H1 (cell line): ENCODE measurements around the gene LAD1. TPM values are rescaled to one million over a fixed set of nuclear protein-coding genes. Genes with fewer than 3 reads are reported as not detected.

Experiments
- CTCF ChIA-PET: fragments of 300-600 bp; sonication (Branson Sonifier 250); formaldehyde crosslinking; loops from one replicate; lab custom pipeline; 2021; ENCODE audit not compliant: partially characterized antibody; lab: Charles Lee
- POLR2A ChIA-PET: fragments of 300-600 bp; sonication (Branson Sonifier 250); formaldehyde crosslinking; loops from one replicate; lab custom pipeline; 2021; ENCODE audit warnings: inconsistent platforms; ENCODE audit not compliant: partially characterized antibody; lab: Charles Lee
- DNase-seq, 2 experiments: peaks; one replicate each; pipeline versions ENCODE4 v3.0.0 to v3.0.0-alpha.2; 2010 to 2022; ENCODE audit warnings: low spot score in 2 of 2, low read depth in 1 of 2, mixed read lengths in 1 of 2
- FAIRE-seq: peaks from 2 replicates; lab custom pipeline; 2011; peaks lifted over from hg19 to GRCh38; lab: Jason Lieb, UNC
- H2AFZ ChIP-seq: 2 replicates; pipeline ENCODE4 v1.8.1; 2012; ENCODE audit warnings: low read length, inconsistent platforms
- H2AK5ac ChIP-seq: 2 replicates; pipeline ENCODE4 v1.6.1; 2013; ENCODE audit warnings: low read depth, low read length
- H2BK120ac ChIP-seq: replicated peaks from 2 replicates; pipeline ENCODE3; 2013; ENCODE audit warnings: low read depth, low read length, inconsistent platforms
- H2BK12ac ChIP-seq: 2 replicates; pipeline ENCODE4 v1.6.1; 2013; ENCODE audit warnings: low read depth, low read length
- H2BK15ac ChIP-seq: 2 replicates; pipeline ENCODE4 v1.6.1; 2013; ENCODE audit warnings: low read length
- H2BK20ac ChIP-seq: 2 replicates; pipeline ENCODE4 v1.6.1; 2013; ENCODE audit warnings: low read length
- H2BK5ac ChIP-seq: 2 replicates; pipeline ENCODE4 v1.6.1; 2013; ENCODE audit warnings: low read depth, low read length
- H3K14ac ChIP-seq: 2 replicates; pipeline ENCODE4 v1.6.1; 2013; ENCODE audit warnings: inconsistent platforms; ENCODE audit not compliant: insufficient read length
- H3K18ac ChIP-seq: 2 replicates; pipeline ENCODE4 v1.6.1; 2013; ENCODE audit warnings: low read length; ENCODE audit errors: extremely low read depth
- H3K23ac ChIP-seq: 2 replicates; pipeline ENCODE4 v1.6.1; 2013; ENCODE audit warnings: inconsistent platforms; ENCODE audit not compliant: insufficient read length
- H3K23me2 ChIP-seq: 2 replicates; pipeline ENCODE4 v1.6.1; 2013; ENCODE audit warnings: low read depth, low read length
- H3K27ac ChIP-seq: 2 replicates; pipeline ENCODE4 v1.6.1; 2011; ENCODE audit warnings: low read depth, low read length, inconsistent platforms
- H3K27me3 ChIP-seq, 4 experiments: replicated peaks in 1 of 4; 1 replicate in 1 of 4; 2 replicates in 3 of 4; pipeline versions ENCODE4 v1.6.1 to v1.8.1; 2011 to 2013; ENCODE audit warnings: low read length in 3 of 4, mild to moderate bottlenecking in 3 of 4, inconsistent platforms in 2 of 4, mixed read lengths in 2 of 4, moderate library complexity in 1 of 4; ENCODE audit not compliant: control insufficient read depth in 3 of 4, insufficient read depth in 3 of 4; ENCODE audit errors: extremely low read depth in 1 of 4
- H3K36me3 ChIP-seq, 4 experiments: 2 replicates each; pipeline versions ENCODE4 v1.6.1 to v1.8.1; 2011 to 2013; ENCODE audit warnings: mild to moderate bottlenecking in 4 of 4, low read length in 3 of 4, moderate library complexity in 2 of 4, control low read depth in 1 of 4, inconsistent platforms in 1 of 4; ENCODE audit not compliant: insufficient read depth in 4 of 4, control insufficient read depth in 2 of 4
- H3K4ac ChIP-seq: replicated peaks from 2 replicates; pipeline ENCODE3; 2013; ENCODE audit warnings: low read length, low read depth, mixed read lengths, inconsistent platforms; ENCODE audit not compliant: insufficient read length
- H3K4me1 ChIP-seq, 4 experiments: replicated peaks in 1 of 4; 1 replicate in 1 of 4; 2 replicates in 3 of 4; pipeline versions ENCODE4 v1.6.1 to v1.8.1; 2011 to 2013; ENCODE audit warnings: low read length in 3 of 4, inconsistent platforms in 2 of 4, mixed read lengths in 1 of 4; ENCODE audit not compliant: insufficient read depth in 4 of 4, control insufficient read depth in 3 of 4
- H3K4me2 ChIP-seq, 2 experiments: 2 replicates each; pipeline versions ENCODE4 v1.6.1 to v1.8.1; 2011 to 2013; ENCODE audit warnings: low read depth in 2 of 2, low read length in 2 of 2, control low read depth in 1 of 2, inconsistent platforms in 1 of 2, mild to moderate bottlenecking in 1 of 2; ENCODE audit not compliant: insufficient read depth in 1 of 2
- H3K4me3 ChIP-seq, 4 experiments: fragments of 200-600, 300-600 bp in 1 of 4; sonication (generic), shearing (Covaris generic), sonication (Bioruptor Twin) in 1 of 4; 2 replicates each; pipeline versions ENCODE4 v1.5.1 to v1.8.1; 2011 to 2016; ENCODE audit warnings: low read length in 4 of 4, low read depth in 3 of 4, control low read depth in 2 of 4, inconsistent platforms in 2 of 4, mild to moderate bottlenecking in 2 of 4, mixed read lengths in 1 of 4, moderate library complexity in 1 of 4; ENCODE audit not compliant: insufficient read depth in 2 of 4; ENCODE audit errors: extremely low read depth in 1 of 4
- H3K56ac ChIP-seq: replicated peaks from 2 replicates; pipeline ENCODE3; 2013; ENCODE audit warnings: low read depth, mild to moderate bottlenecking, mixed read lengths, low read length, inconsistent platforms; ENCODE audit not compliant: insufficient read length
- H3K79me1 ChIP-seq: 2 replicates; pipeline ENCODE4 v1.6.1; 2013; ENCODE audit warnings: low read depth, low read length, control low read depth
- H3K79me2 ChIP-seq, 2 experiments: 2 replicates each; pipeline versions ENCODE4 v1.6.1 to v1.8.1; 2012 to 2013; ENCODE audit warnings: low read length in 2 of 2, mild to moderate bottlenecking in 2 of 2, inconsistent platforms in 1 of 2; ENCODE audit not compliant: insufficient read depth in 2 of 2, control insufficient read depth in 1 of 2
- H3K9ac ChIP-seq, 4 experiments: replicated peaks in 1 of 4; 1 replicate in 1 of 4; 2 replicates in 3 of 4; pipeline versions ENCODE4 v1.6.1 to v1.8.1; 2011 to 2013; ENCODE audit warnings: low read depth in 3 of 4, low read length in 3 of 4, control low read depth in 2 of 4, mild to moderate bottlenecking in 2 of 4, moderate library complexity in 2 of 4, inconsistent platforms in 1 of 4; ENCODE audit errors: extremely low read depth in 1 of 4
- H3K9me3 ChIP-seq, 2 experiments: 2 replicates each; pipeline versions ENCODE4 v1.6.1 to v1.8.1; 2012 to 2013; ENCODE audit warnings: mild to moderate bottlenecking in 2 of 2, moderate library complexity in 2 of 2, control low read depth in 1 of 2, inconsistent platforms in 1 of 2, low read depth in 1 of 2, low read length in 1 of 2, mixed read lengths in 1 of 2; ENCODE audit not compliant: insufficient read depth in 2 of 2
- H4K20me1 ChIP-seq, 2 experiments: replicated peaks in 1 of 2; 2 replicates each; pipeline versions ENCODE3 to v1.8.1; 2011 to 2013; ENCODE audit warnings: inconsistent platforms in 2 of 2, low read length in 2 of 2, mild to moderate bottlenecking in 1 of 2; ENCODE audit not compliant: insufficient read depth in 2 of 2, control insufficient read depth in 1 of 2
- H4K5ac ChIP-seq: 2 replicates; pipeline ENCODE4 v1.6.1; 2013; ENCODE audit warnings: low read length, low read depth, mixed read lengths, inconsistent platforms; ENCODE audit not compliant: insufficient read length
- H4K8ac ChIP-seq: 2 replicates; pipeline ENCODE4 v1.8.0; 2013; ENCODE audit warnings: mild to moderate bottlenecking, moderate library complexity, low read length, inconsistent platforms; ENCODE audit not compliant: insufficient read depth; ENCODE audit errors: extremely low read depth
- H4K91ac ChIP-seq: replicated peaks from 2 replicates; pipeline ENCODE3; 2013; ENCODE audit warnings: low read length, mixed read lengths, inconsistent platforms; ENCODE audit not compliant: insufficient read length
- CEBPB ChIP-seq: IDR thresholded peaks from 2 replicates; pipeline ENCODE4 v1.6.1; 2012; ENCODE audit warnings: low read depth, low read length
- WGBS, 2 experiments: shearing (Covaris generic) in 1 of 2; methylation state at CpG; one replicate each; pipeline versions ENCODE4 v1.1.6 to v1.1.7; 2013 to 2015; ENCODE audit warnings: low lambda C conversion rate in 2 of 2, mixed read lengths in 2 of 2, inconsistent platforms in 1 of 2, low coverage in 1 of 2, missing lambda C conversion rate in 1 of 2; ENCODE audit not compliant: insufficient replicate concordance in 2 of 2, insufficient coverage in 1 of 2, insufficient read length in 1 of 2; ENCODE audit errors: extremely low coverage in 1 of 2, missing lambda C conversion rate in 1 of 2; 5-methylcytosine and 5-hydroxymethylcytosine counted together
- polyA plus RNA-seq, 7 experiments: library from polyadenylated mRNA; depleted of rRNA in 3 of 7; stranded (reverse) in 5 of 7; unstranded in 2 of 7; fragments of >200 nt in 5 of 7; fragments of 200-250 nt in 2 of 7; gene quantifications; 1 replicate in 5 of 7; 2 replicates in 1 of 7; 4 replicates in 1 of 7; pipeline versions ENCODE4 v1.2.1 to v1.2.3, GENCODE V29; 2011 to 2013; ENCODE audit warnings: missing spikeins in 2 of 7, mixed read lengths in 2 of 7
- total RNA-seq: library from RNA; stranded (reverse); fragmentation: NEBNext Ultra II Directional; extraction: Animal tissue kit (Norgen Biotek cat#: 25700); gene quantifications from 2 replicates; pipeline ENCODE4 v1.2.1, GENCODE V29; 2021
- TF ChIP-seq, protein P1 (sequence below): IDR thresholded peaks from 2 replicates; pipeline ENCODE4 v1.6.1; 2011; ENCODE audit warnings: low read length, improper control_type of control experiment

Gene LAD1
- total and polyA plus RNA-seq, 2 of the 8 experiments (the other 6 are each of a cell fraction or from before 2014, with no cell fraction given), result 9.3 to 32.8 TPM

GRCh38 chr1:201381130-201381529 is 18.0 kb downstream of the LAD1 start:
- Histone ChIP-seq H3K4me2 (no peak overlapping the region), H4K5ac (no peak overlapping the region), H3K18ac (no peak overlapping the region), H3K27ac (no peak overlapping the region), H2BK20ac (no peak overlapping the region), H3K56ac (no peak overlapping the region), H3K23me2 (no peaks in the 10 kb centered on the region; the same call in 1 of the 2 replicates), H2BK5ac (no peak overlapping the region), H3K23ac (no peak overlapping the region), H2BK120ac (no peak overlapping the region), H3K4me1 (peaks cover under 1 to 18% (median 11%) of the 10 kb centered on the region in 4 experiments), H2AK5ac (no peak overlapping the region), H3K79me2 (no peaks in the 10 kb centered on the region), H3K9me3 (no peaks in the 10 kb centered on the region), H4K91ac (no peak overlapping the region), H3K27me3 (no peaks in the 10 kb centered on the region), H3K36me3 (no peaks in the 10 kb centered on the region; a peak in 2 of 8 replicates), H3K14ac (no peak overlapping the region), H4K20me1 (no peaks in the 10 kb centered on the region), H2BK15ac (no peak overlapping the region), H3K79me1 (no peaks in the 10 kb centered on the region), H2BK12ac (no peak overlapping the region), H3K4ac (no peak overlapping the region), H4K8ac (no peak overlapping the region), H2AFZ (no peak overlapping the region), H3K9ac (no peak overlapping the region), H3K4me3 (no peak overlapping the region)
- FAIRE-seq (no peak), DNase-seq (no peak)
- TF ChIP-seq, protein P1, sequence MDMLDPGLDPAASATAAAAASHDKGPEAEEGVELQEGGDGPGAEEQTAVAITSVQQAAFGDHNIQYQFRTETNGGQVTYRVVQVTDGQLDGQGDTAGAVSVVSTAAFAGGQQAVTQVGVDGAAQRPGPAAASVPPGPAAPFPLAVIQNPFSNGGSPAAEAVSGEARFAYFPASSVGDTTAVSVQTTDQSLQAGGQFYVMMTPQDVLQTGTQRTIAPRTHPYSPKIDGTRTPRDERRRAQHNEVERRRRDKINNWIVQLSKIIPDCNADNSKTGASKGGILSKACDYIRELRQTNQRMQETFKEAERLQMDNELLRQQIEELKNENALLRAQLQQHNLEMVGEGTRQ, result no peak
- no peak for TF ChIP-seq CEBPB
- ChIA-PET POLR2A (interaction anchor here (1.1 to 1.9 kb wide), 5 partner anchors 9 to 26 kb away, joined by 3 to 8 read pairs (median 3); no protein-coding TSS in a partner anchor), CTCF (interaction anchor here (0.6 to 17.6 kb wide), 9 partner anchors 10 to 178 kb away, joined by 3 to 371 read pairs (median 3); partner anchors contain the start of gene LAD1)
- 91% methylated on average over 4 of the region's 7 CpGs; no CpG with 5 or more reads in 1 of the 2 experiments for WGBS, 2 experiments
